ENCODE measurements around the gene TENM3.

The TENM3 gene

DNA sequence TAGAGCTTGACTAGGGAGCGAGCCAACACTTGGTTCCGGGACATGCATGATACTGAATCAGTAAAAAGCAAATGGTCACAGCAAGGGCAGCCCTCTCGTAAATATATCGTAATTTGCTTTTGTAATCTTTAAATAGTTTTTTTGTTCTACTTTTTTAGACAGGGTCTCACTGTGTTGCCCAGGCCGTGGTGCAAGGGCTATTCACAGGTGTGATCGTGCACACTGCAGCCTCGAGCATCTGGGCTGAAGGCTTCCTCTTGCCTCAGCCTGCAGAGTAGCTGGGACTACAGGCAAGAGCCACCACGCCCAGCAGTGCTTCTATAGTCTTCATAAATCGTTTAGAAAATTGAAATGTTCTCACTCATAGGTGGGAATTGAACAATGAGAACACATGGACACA is 309.7 kb downstream of the TENM3 start:
- Histone ChIP-seq H3K36me3 (no peaks in the 10 kb centered on the region), H3K4me1 (peaks cover 8% of the 10 kb centered on the region), H3K4me3 (ENCODE audit: low read depth, low read length) (no peak overlapping the region), H3K9me3 (no peaks in the 10 kb centered on the region), H3K27me3 (no peaks in the 10 kb centered on the region)
- TF ChIP-seq, protein P1, sequence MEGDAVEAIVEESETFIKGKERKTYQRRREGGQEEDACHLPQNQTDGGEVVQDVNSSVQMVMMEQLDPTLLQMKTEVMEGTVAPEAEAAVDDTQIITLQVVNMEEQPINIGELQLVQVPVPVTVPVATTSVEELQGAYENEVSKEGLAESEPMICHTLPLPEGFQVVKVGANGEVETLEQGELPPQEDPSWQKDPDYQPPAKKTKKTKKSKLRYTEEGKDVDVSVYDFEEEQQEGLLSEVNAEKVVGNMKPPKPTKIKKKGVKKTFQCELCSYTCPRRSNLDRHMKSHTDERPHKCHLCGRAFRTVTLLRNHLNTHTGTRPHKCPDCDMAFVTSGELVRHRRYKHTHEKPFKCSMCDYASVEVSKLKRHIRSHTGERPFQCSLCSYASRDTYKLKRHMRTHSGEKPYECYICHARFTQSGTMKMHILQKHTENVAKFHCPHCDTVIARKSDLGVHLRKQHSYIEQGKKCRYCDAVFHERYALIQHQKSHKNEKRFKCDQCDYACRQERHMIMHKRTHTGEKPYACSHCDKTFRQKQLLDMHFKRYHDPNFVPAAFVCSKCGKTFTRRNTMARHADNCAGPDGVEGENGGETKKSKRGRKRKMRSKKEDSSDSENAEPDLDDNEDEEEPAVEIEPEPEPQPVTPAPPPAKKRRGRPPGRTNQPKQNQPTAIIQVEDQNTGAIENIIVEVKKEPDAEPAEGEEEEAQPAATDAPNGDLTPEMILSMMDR (IDR thresholded peaks at IDR 0.05; ENCODE audit: low read depth, low read length): no peak
- no peak for DNase-seq

- H3K36me3 ChIP-seq: no peaks in the 10 kb centered on the region
- H3K27me3 ChIP-seq: no peaks in the 10 kb centered on the region
- no peak for DNase-seq
- TF ChIP-seq, protein P1 (IDR thresholded peaks at IDR 0.05; ENCODE audit: low read depth, low read length): no peak
- H3K9me3 ChIP-seq: no peaks in the 10 kb centered on the region
- peaks cover 15% of the 10 kb centered on the region for H3K4me1 ChIP-seq
- H3K4me3 ChIP-seq (ENCODE audit: low read depth, low read length): no peak overlapping the region
These were observed 310.5 kb downstream of the TENM3 start for GRCh38 chr4:182553653-182554052.

- Histone ChIP-seq H3K9me3 (no peaks in the 10 kb centered on the region), H3K4me3 (ENCODE audit: low read depth, low read length) (no peak overlapping the region), H3K27me3 (no peaks in the 10 kb centered on the region), H3K4me1 (peaks cover 16% of the 10 kb centered on the region), H3K36me3 (no peaks in the 10 kb centered on the region)
- TF ChIP-seq, protein P1 (IDR thresholded peaks at IDR 0.05; ENCODE audit: low read depth, low read length): no peak
- DNase-seq: no peak
These were observed 311.5 kb downstream of the TENM3 start for GRCh38 chr4:182554736-182555135.

DNA sequence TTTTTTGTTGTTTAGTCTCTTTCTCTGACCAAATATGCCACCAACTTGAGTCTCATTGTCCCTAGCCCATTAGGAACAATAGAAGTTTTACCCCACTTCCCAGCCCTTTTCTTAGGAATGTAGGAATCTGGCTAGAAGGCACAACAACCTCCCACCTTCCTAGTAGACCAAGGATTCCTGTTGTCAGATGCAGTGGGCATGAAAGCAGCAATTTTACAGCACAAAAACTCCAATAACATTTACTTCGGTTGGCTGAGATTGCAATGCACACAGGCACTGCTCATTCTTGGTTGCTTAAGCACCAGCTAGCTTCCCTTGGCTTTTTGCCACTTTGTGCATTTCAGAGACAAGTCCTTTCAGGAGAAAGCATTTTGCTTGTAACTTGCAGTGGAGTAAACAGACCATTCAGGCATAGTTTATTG is 312.8 kb downstream of the TENM3 start:
- DNase-seq: peak; percentile 39

DNA sequence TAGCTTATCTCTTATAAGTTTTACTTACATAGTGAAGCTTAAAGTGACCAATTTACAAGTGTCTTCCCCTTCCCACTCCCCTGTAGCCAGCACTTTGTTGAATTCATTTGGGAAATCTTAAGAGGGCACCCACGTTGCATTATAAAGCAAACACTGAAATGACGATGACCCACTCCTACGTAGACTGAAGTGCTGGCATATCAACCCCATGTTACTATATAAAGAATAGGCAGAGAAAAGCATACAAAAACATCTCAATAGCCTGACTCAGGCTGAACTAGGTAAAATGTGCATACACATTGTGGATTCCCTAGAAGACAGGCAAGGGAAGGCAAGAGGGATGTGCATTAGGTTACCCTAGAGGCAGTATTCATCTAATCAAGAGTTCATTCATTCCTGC is 313.4 kb downstream of the TENM3 start:
- no peak for DNase-seq
- no peaks in the 10 kb centered on the region for H3K27me3 ChIP-seq

More for the DNA sequence above, 312.8 kb downstream of the TENM3 start:
- no peak overlapping the region for H3K4me3 ChIP-seq (ENCODE audit: low read depth, low read length)
- no peaks in the 10 kb centered on the region for H3K27me3 ChIP-seq
- no peaks in the 10 kb centered on the region for H3K9me3 ChIP-seq
- TF ChIP-seq, protein P1 (IDR thresholded peaks at IDR 0.05; ENCODE audit: low read depth, low read length): no peak
- H3K36me3 ChIP-seq: no peaks in the 10 kb centered on the region
- H3K4me1 ChIP-seq: peaks cover 20% of the 10 kb centered on the region

DNA sequence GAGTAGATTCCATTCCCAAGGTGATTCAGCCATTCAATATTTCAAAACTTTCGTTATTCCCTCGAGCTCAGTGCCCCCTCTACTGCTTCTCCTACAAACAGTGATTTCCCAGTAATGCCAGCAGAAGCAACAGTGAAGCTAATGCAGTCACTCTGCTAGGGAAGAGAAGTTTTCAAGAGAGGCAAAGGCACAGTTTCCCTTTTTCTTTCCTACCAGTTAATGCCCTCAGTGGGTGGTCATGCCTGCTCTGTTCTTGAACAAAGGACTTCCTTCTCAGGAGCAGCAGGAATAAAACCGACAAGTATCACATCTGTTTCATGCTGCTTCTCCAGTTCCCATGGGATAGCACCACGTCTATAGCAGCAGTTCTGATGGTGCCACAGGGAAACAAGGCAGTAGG is 317.2 kb downstream of the TENM3 start:
- Histone ChIP-seq H3K4me3 (ENCODE audit: low read depth, low read length) (peak overlapping the region; percentile 49), H3K4me1 (peaks cover 20% of the 10 kb centered on the region), H3K27me3 (no peaks in the 10 kb centered on the region), H3K36me3 (no peaks in the 10 kb centered on the region), H3K9me3 (no peaks in the 10 kb centered on the region)
- TF ChIP-seq, protein P1 (IDR thresholded peaks at IDR 0.05; ENCODE audit: low read depth, low read length): peak; percentile 46
- peak; percentile 51 for DNase-seq

More for the DNA sequence above, 313.4 kb downstream of the TENM3 start:
- Histone ChIP-seq H3K4me1 (peaks cover 20% of the 10 kb centered on the region), H3K9me3 (no peaks in the 10 kb centered on the region), H3K36me3 (no peaks in the 10 kb centered on the region), H3K4me3 (ENCODE audit: low read depth, low read length) (no peak overlapping the region)
- TF ChIP-seq, protein P1 (IDR thresholded peaks at IDR 0.05; ENCODE audit: low read depth, low read length): no peak

Data from BE2C (cell line).